Measurements from ENCODE around the gene CABP4. TPM values are rescaled to one million over a fixed set of nuclear protein-coding genes. Genes with fewer than 3 reads are reported as not detected.
"Not testable (repeated sequence)": the region's sequence is repeated elsewhere in the genome, so short reads cannot be mapped to it uniquely, and the experiment has no call there.

The CABP4 gene
- total RNA-seq, 4 donors from 2014 or later: 0.65 to 4.6 (median 3.0) TPM

DNA sequence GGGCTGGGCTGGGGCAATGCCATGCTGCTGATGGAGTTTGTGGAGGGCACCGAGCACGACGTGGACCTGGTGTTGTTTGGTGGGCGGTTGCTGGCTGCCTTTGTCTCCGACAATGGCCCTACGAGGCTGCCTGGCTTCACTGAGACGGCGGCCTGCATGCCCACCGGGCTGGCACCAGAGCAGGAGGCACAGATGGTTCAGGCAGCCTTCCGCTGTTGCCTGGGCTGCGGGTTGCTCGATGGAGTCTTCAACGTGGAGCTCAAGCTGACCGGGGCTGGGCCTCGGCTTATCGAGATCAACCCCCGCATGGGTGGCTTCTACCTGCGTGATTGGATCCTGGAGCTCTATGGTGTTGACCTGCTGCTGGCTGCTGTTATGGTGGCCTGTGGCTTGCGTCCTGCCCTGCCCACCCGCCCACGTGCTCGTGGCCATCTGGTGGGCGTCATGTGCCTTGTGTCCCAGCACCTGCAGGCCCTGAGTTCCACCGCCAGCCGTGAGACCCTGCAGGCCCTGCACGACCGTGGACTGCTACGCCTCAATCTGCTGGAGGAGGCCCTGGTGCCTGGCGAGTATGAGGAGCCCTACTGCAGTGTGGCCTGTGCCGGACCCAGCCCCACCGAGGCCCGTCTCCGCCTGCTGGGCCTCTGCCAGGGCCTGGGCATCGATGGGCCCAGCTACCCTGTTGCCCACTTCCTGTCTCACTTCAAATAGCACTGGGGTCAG, 31.1 kb upstream of the CABP4 start:
- ATAC-seq (ENCODE audit: low FRiP score) (no peak), DNase-seq (ENCODE audit: low spot score) (no peak)
- TF ChIP-seq, protein P1, sequence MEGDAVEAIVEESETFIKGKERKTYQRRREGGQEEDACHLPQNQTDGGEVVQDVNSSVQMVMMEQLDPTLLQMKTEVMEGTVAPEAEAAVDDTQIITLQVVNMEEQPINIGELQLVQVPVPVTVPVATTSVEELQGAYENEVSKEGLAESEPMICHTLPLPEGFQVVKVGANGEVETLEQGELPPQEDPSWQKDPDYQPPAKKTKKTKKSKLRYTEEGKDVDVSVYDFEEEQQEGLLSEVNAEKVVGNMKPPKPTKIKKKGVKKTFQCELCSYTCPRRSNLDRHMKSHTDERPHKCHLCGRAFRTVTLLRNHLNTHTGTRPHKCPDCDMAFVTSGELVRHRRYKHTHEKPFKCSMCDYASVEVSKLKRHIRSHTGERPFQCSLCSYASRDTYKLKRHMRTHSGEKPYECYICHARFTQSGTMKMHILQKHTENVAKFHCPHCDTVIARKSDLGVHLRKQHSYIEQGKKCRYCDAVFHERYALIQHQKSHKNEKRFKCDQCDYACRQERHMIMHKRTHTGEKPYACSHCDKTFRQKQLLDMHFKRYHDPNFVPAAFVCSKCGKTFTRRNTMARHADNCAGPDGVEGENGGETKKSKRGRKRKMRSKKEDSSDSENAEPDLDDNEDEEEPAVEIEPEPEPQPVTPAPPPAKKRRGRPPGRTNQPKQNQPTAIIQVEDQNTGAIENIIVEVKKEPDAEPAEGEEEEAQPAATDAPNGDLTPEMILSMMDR (IDR thresholded peaks at IDR 0.05): no peak

DNA sequence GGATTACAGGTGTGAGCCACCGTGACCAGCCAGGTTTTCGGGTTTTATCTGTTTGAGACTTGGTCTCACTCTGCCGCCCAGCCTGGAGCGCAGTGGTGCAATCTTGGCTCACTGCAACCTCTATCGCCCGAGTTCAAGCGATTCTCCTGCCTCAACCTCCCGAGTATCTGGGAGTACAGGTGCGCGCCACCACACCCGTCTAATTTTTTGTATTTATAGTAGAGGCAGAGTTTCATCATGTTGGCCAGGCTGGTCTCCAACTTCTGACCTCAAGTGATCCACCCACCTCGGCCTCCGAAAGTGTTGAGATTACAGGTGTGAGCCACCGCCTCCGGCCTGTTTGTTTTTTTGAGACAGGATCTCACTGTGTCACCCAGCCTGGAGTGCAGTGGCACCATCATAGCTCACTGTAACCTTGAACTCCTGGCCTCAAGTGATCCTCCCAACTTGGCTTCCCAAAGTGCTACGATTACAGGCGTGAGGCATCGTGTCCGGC, 27.7 kb upstream of the CABP4 start:
- not testable (repeated sequence) for ATAC-seq (ENCODE audit: low FRiP score); DNase-seq (ENCODE audit: low spot score)

DNA sequence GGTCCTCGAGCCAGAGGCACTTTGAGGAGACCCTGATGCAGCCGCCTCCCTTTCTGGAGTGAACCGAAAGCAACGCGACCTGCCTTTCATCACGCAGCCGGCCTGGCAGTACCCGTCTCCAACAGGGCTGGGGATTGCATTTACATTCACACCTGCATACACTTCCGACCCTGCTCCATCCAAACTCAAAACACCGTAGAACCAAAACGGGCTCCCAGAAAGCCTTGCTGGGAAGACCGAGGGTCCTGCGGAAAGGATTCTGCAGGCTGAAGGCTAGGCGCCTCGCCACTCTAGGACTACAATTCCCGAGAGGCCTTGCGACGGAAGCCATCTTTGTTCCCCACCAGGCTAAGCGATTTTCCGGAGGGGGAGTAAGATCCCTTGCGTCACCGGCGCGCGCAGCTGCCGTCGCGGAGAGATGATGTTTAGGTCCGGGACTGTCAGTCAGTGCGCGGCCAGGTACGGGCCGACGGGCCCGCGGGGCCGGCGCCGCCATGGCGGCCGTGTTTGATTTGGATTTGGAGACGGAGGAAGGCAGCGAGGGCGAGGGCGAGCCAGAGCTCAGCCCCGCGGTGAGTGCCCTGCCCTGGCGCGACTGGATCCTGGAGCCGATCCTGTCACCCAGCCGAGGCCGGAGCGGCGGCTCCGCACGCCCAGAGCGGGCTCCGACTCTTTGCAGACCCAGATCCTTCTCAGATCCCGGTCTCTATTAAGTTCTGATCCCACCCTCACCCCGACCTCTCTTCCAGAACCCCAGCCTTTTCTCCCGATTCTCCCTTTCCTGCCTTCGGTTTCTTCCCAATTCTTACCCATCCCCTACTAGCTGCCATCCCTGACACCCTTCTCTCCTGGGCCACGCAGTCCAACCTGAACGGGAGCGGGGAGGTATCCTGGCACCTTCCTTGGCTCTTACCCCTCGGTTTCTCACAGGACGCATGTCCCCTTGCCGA, 26.8 kb upstream of the CABP4 start, which contains the start of gene RPS6KB2:
TSS of gene RPS6KB2 (plus strand) at position 443 of the 950 bp plus-strand sequence. CDS start at position 495, 52 bp downstream.
- ATAC-seq (ENCODE audit: low FRiP score): peak; percentile 92
- TF ChIP-seq, protein P1 (IDR thresholded peaks at IDR 0.05): no peak
- peak; percentile 99 for DNase-seq (ENCODE audit: low spot score)

DNA sequence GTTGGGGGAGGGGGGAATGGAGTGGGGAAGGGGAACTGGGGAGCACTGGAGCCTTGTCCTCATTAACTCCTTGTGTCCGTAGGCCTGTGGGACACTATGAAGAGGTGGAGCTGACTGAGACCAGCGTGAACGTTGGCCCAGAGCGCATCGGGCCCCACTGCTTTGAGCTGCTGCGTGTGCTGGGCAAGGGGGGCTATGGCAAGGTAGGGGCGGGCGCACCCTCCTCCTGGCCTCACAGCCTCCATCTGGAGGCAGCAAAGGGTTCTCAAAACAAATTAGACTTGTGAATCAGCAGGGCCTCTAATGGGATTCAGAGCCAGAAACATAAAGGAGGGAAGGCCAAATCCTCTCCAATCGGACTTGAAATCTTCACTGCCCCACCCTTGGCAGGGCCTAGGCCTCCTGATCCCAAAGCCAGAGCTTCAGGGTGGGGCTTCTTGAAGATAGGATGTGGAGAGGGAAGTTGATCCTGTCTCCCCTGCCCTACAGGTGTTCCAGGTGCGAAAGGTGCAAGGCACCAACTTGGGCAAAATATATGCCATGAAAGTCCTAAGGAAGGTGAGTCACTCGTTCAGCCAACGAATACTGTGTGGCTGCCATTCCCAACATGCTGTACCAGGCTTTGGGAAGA, 26.0 kb upstream of the CABP4 start:
- ATAC-seq (ENCODE audit: low FRiP score) (no peak), DNase-seq (ENCODE audit: low spot score) (no peak)
- TF ChIP-seq, protein P1 (IDR thresholded peaks at IDR 0.05): no peak

DNA sequence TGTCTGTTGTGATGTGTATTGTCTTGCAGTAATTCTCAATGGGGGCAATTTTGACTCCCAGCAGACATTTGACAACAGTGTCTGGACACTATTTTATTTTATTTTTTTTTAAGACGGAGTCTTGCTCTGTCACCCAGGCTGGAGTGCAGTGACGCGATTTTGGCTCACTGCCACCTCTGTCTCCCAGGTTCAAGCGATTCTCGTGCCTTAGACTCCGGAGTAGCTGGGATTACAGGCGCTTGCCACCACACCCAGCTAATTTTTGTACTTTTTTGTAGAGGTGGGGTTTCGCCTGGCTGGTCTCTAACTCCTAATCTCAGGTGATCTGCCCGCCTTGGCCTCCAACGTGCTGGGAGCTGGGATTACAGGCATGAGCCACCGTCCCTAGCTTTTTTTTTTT, 25.4 kb upstream of the CABP4 start:
- DNase-seq (ENCODE audit: low spot score): no peak
- TF ChIP-seq, protein P1 (IDR thresholded peaks at IDR 0.05): no peak
- ATAC-seq (ENCODE audit: low FRiP score): no peak

DNA sequence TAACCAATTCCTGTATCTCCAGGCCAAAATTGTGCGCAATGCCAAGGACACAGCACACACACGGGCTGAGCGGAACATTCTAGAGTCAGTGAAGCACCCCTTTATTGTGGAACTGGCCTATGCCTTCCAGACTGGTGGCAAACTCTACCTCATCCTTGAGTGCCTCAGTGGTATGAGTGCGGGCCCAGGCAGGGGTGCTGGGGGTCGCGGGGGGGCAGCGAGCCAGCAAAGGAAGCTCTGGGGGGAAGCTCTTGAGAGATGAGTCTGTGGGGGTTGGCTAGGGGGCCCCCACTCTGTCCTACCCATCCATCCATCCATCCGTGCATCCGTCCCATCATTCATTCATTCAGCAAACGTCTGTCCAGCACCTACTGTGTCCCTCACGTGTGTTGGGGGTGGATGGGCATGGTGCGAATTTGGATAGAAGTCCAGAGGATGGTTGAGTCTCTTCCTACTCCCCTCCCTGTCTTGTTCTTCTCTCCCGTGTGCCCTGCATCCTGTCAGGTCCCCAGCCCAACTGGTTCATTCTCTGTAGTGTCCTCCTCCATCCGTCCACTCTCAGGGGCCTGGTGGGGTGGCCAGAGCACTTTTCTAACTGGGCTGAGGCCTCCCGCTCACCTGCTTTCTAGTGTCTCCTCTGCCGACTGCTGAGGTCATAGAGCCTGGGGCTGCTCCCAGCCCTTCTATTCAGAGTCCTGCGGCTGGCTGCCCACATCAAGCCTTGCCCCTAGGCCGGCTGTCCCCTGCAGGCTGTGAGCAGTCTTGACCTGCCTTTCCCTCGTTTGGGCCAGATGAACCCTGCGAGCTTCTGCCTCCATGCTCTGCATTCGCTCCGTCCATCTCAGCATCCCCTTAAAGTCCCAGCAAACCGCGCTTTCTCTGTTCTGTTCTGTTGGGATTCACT, 23.6 kb upstream of the CABP4 start:
- TF ChIP-seq, protein P1 (IDR thresholded peaks at IDR 0.05): no peak
- ATAC-seq (ENCODE audit: low FRiP score): no peak

More for the DNA sequence above, 23.6 kb upstream of the CABP4 start:
- no peak for DNase-seq (ENCODE audit: low spot score)

All from omental fat pad (tissue), 4 donors.